ENCODE results near the gene CLIC1. TPM values are rescaled to one million over a fixed set of nuclear protein-coding genes. Genes with fewer than 3 reads are reported as not detected.

The CLIC1 gene
- total and polyA plus RNA-seq, 3 donors from 2014 or later, result 35.4 to 130 (median 93.5) TPM

GRCh38 chr6:31740397-31741223 lies 4.3 kb upstream of the CLIC1 start:
- Histone ChIP-seq H3K27ac (peak overlapping the region in 1 of 2 donors; percentile 74), H3K9me3 (no peaks in the 10 kb centered on the region), H3K4me3 (peak overlapping the region; percentile 74 to 76), H3K4me1 (peaks cover 17% of the 10 kb centered on the region), H3K27me3 (no peaks in the 10 kb centered on the region), H3K36me3 (ENCODE audit: low read depth, missing control alignments) (no peaks in the 10 kb centered on the region)
- WGBS, 2 donors, result 12 to 16% methylated on average over 28 to 29 of the region's 29 CpGs
- TF ChIP-seq CTCF (IDR thresholded peaks at IDR 0.05), result no peak
- no peak for TF ChIP-seq POLR2A (IDR thresholded peaks at IDR 0.05)
- intact Hi-C loops (cut with DNase I; ENCODE audit: low total_unique reads), result no loop called here
- DNase-seq, result no peak

GRCh38 chr6:31739639-31740396 lies 3.5 kb upstream of the CLIC1 start, which contains the start of gene MSH5:
Gene MSH5 (plus strand): TSS chr6:31740005. CDS start chr6:31740467, 462 bp downstream.
- H3K27me3 ChIP-seq, result no peaks in the 10 kb centered on the region
- peaks cover 19% of the 10 kb centered on the region for H3K4me1 ChIP-seq
- TF ChIP-seq CTCF (IDR thresholded peaks at IDR 0.05) (no peak), POLR2A (IDR thresholded peaks at IDR 0.05) (no peak)
- peak within 1 kb of the TSS; percentile 10 to 86 for H3K27ac ChIP-seq
- DNase-seq, result peak; percentile 99
- 0% methylated on average over 18 to 57 of the region's 58 CpGs for WGBS, 2 donors
- intact Hi-C loops (cut with DNase I; ENCODE audit: low total_unique reads), result no loop called here
- H3K4me3 ChIP-seq, result peak within 1 kb of the TSS; percentile 74 to 76
- H3K9me3 ChIP-seq, result no peaks in the 10 kb centered on the region
- no peaks in the 10 kb centered on the region for H3K36me3 ChIP-seq (ENCODE audit: low read depth, missing control alignments)

DNA sequence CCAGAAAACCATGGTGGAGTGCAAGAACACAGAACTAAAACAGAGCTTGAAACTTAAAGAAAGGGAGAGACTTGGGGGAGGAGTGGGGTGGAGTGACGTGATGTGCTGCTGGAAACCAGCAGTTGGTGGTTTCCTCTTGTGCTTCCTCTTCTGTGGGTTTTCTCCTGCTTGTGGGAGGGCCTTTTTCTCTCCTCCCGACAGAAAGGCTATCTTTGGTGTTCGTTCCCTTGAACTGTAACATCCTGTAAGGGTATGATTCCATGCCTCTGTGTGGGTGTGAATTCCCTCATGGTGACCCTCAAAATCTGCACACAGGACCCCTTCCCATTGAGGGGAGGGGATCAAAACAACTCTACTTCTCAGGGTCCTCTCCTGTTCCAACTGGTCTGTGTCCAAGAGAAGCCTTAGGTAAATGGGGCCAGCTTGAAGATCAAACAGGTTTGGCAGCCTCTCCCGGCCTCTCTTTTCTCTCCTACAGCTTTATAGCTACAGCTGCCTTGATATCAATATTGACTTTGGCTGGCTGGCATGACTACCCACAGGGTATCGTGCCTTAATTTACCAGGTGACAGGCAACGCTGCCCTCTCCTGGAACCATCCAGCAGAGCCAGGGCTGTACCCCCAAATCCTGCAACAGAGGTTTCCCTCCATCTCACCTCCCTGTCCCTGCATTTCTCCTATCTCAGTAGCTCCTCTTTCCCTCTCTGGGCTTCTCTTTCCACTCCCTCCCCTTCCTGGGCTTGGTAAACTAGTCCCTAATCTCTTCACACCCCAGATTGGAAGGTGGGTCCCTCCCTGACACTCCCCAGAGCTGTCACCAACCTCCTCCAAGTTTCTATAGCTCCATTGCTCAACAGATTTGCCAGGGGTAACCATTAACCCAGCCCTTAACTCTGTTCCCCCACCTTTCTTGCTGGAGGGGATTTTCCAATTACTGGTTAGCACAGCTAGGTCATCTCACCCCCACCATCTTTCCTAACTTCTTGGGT lies 2.0 kb upstream of the CLIC1 start:
- H3K4me3 ChIP-seq, result no peak overlapping the region
- intact Hi-C loops (cut with DNase I; ENCODE audit: low total_unique reads), result no loop called here
- H3K36me3 ChIP-seq (ENCODE audit: low read depth, missing control alignments), result no peaks in the 10 kb centered on the region
- TF ChIP-seq POLR2A (IDR thresholded peaks at IDR 0.05) (no peak), CTCF (IDR thresholded peaks at IDR 0.05) (no peak)
- peak; percentile 75 for DNase-seq
- H3K27ac ChIP-seq, result peak overlapping the region; percentile 75 to 86
- no peaks in the 10 kb centered on the region for H3K9me3 ChIP-seq
- H3K27me3 ChIP-seq, result no peaks in the 10 kb centered on the region
- 31 to 35% methylated on average over 6 of the region's 6 CpGs for WGBS, 2 donors
- H3K4me1 ChIP-seq, result peaks cover 26% of the 10 kb centered on the region

DNA sequence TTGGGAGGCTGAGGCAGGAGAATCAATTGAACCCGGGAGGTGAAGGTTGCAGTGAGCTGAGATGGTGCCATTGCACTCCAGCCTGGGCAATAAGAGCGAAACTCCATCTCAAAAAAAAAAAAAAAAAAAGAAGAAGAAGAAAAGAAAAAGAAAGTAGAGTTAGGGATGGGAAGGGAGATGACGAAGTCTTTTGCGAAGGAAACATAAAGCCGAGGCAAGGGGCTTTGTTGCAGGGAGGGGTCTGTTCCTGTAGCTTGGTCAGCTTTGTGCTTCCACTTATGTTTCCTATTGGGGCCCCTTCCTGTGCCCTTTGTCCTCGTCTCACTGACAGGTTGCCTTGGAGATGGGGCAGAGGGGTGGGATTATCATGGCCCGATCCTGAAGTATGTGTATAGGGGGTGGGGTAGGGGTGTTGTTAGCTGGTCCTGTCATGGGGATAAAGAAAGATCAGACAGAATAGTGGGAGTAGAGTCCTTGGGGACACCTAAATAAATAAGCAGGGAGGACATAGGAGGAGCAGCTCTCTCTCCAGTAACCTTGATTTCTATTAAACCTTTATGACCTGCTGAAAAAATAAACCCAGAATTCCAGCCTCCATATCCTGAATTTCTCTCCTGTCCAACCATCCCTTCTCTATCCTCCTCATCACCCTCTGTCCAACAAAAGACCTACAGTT lies 1.1 kb upstream of the CLIC1 start:
- Histone ChIP-seq H3K4me1 (peaks cover 26% of the 10 kb centered on the region), H3K36me3 (ENCODE audit: low read depth, missing control alignments) (no peaks in the 10 kb centered on the region), H3K27ac (peak overlapping the region; percentile 86 to 87), H3K4me3 (no peak overlapping the region), H3K9me3 (no peaks in the 10 kb centered on the region), H3K27me3 (no peaks in the 10 kb centered on the region)
- TF ChIP-seq CTCF (IDR thresholded peaks at IDR 0.05), result no peak
- DNase-seq, result no peak
- WGBS, 2 donors, result 62 to 73% methylated on average over 7 of the region's 7 CpGs
- intact Hi-C loops (cut with DNase I; ENCODE audit: low total_unique reads), result no loop called here

All from testis (tissue), 3 donors.